Measurements from ENCODE around the gene FAM168A.

The FAM168A gene

DNA sequence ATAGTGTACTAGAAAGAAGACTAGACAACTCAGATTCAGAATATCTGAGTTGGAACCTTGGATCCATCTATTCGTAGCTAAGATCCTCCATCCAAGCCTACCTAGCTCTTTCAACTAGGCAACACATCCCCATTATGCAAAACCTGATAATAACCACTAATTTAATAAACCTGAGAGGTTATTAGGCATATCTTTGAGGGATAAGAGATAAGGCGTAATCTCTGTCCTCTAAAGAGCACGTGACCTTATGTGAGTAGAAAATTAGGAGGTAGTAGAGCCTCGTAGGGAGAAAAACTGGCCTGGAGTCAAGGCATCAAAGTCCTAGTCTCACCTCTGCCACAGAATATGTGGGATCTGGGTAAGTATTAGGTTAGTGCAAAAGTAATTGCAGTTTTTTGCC lies 87.8 kb downstream of the FAM168A start:
- intact Hi-C loops (cut with micrococcal nuclease), result no loop called here
- peaks cover 15% of the 10 kb centered on the region for H3K4me1 Mint-ChIP-seq (ENCODE audit: low read depth)
- no peaks in the 10 kb centered on the region for H3K27me3 Mint-ChIP-seq
- peaks cover 7% of the 10 kb centered on the region for H3K36me3 Mint-ChIP-seq (ENCODE audit: low read depth)
- H3K27ac Mint-ChIP-seq, result no peak overlapping the region
- H3K4me3 Mint-ChIP-seq, result no peak overlapping the region
- H3K9me3 Mint-ChIP-seq, result no peaks in the 10 kb centered on the region

DNA sequence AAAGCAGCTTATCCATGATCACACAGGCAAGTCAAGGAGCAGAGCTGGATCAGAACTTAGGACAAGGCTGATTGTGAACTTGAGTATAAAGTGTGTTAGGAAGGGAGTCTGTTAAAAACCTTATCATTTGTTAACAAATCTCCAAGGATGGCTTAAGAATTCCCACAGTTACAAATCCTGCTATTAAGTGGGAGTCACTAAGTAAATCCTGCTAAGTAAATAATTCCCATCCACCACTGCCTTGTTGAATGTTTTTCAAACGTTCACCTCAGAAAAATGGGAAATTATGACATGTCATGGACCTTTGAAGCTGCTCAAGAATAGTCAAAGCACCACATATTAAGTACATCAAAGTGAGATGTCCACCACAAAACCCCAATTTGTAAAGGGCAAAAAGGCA lies 88.7 kb downstream of the FAM168A start:
- no peaks in the 10 kb centered on the region for H3K9me3 Mint-ChIP-seq

DNA sequence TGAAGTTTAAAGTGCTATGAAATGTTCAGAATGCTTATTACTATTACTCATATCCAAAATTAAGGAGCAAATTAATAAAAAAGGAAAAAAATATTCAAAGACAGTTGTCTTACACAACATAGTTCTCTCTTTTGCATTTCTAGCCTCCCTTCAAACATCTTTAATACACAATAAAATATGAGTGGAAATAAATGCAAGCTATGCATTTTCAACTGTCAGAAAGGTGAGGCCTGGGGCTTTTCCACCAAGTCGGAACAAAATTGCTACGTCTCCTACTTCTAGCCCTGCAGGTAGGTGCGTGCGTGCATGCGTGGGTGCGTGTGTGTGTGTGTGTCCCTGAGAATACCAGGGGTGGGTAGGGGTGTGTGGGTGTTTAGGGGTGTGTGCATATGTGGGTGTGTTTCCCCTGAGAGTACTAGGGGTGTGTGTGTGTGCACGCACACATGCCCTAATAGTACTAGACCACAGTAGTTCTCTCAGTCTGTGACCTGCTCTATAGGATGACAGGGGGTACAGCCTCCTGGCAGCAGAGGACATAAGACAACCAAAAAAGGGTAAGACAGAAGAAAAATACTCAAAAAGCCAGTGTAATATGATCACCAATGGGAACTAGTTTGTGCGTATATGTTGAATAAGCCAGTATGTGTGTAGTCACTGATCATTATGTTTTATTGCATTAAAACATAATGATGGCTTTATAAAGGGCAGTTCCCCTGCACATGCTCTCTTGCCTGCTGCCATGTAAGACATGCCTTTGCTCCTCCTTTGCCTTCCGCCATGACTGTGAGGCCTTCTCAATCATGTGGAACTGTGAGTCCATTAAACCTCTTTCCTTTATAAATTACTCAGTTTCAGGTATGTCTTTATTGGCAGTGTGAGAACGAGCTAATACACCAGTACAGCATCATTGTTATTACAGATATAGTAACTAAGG lies 89.4 kb downstream of the FAM168A start:
- Mint-ChIP-seq H3K4me3 (no peak overlapping the region), H3K27ac (no peak overlapping the region), H3K27me3 (no peaks in the 10 kb centered on the region), H3K36me3 (ENCODE audit: low read depth) (peaks cover 10% of the 10 kb centered on the region), H3K9me3 (no peaks in the 10 kb centered on the region), H3K4me1 (ENCODE audit: low read depth) (peaks cover 20% of the 10 kb centered on the region)
- intact Hi-C loops (cut with micrococcal nuclease), result no loop called here

More for the DNA sequence above, 88.7 kb downstream of the FAM168A start:
- intact Hi-C loops (cut with micrococcal nuclease), result no loop called here
- no peaks in the 10 kb centered on the region for H3K27me3 Mint-ChIP-seq
- H3K27ac Mint-ChIP-seq, result no peak overlapping the region
- peaks cover 4% of the 10 kb centered on the region for H3K36me3 Mint-ChIP-seq (ENCODE audit: low read depth)
- no peak overlapping the region for H3K4me3 Mint-ChIP-seq
- H3K4me1 Mint-ChIP-seq (ENCODE audit: low read depth), result peaks cover 15% of the 10 kb centered on the region

DNA sequence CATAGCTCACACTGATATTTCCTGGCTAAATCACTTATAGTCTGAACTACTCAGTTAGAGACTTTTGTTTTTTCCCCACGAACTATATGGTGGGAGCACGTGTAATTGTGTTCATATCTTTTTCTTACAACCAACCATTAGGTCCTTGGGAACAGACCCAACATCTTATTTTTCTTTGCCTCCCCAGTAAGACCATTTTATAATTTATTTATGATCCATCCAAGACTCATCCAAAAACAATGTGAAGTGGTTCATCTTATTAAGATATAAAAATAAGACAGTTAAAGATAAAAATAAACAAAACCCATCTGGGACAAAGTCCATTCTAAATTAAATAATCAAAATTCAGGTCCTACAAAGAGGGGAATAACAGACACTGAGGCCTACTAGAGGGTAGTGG lies 90.8 kb downstream of the FAM168A start:
- Mint-ChIP-seq H3K9me3 (no peaks in the 10 kb centered on the region), H3K27me3 (no peaks in the 10 kb centered on the region), H3K36me3 (ENCODE audit: low read depth) (peaks cover 10% of the 10 kb centered on the region), H3K4me1 (ENCODE audit: low read depth) (peaks cover 34% of the 10 kb centered on the region), H3K4me3 (no peak overlapping the region), H3K27ac (no peak overlapping the region)
- intact Hi-C loops (cut with micrococcal nuclease), result no loop called here

DNA sequence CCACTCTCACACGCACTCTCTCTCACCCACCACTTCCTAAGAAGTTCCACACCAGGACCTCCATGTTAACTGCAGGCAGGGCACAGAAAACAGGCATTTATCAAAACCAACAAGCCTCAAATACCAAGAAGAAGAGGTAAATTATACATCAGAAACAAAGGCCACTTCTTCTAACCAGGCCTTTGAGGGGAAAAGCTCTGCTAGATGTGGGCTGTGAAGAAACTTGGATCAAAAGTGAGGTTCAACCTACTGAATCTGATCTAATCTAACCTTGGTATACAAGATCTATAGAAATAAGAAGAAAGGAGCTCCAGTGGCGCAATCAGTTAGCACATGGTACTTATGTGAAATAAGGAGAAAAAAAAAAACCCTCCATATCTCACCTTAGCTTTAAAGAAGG lies 91.9 kb downstream of the FAM168A start:
- no peak overlapping the region for H3K27ac Mint-ChIP-seq
- no peaks in the 10 kb centered on the region for H3K9me3 Mint-ChIP-seq

DNA sequence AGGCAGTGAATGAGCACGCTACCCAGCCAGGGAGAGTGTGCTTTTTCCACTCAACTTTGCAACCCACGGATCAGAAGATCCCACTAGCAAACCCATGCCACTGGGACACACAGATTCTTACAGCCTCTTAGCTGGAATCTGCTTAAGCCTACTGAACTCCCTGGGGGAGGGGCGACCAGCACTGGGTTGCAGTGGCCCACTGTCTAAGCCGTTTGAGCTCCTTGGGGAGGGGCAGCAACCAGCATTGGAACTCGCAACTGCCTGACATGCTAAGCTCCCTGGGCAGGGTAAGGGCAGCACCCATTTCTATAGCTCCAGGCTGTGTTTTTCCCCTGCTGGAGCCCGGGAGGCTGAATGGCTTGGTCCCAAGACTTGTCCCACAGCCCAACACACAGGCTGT lies 99.6 kb downstream of the FAM168A start:
- Mint-ChIP-seq H3K9me3 (peaks cover 9% of the 10 kb centered on the region), H3K4me3 (no peak overlapping the region)
- intact Hi-C loops (cut with micrococcal nuclease), result loop anchor here (10.0 kb wide), 1 partner anchor 74 kb away; no protein-coding TSS in a partner anchor

More for the DNA sequence above, 91.9 kb downstream of the FAM168A start:
- peaks cover 44% of the 10 kb centered on the region for H3K4me1 Mint-ChIP-seq (ENCODE audit: low read depth)
- H3K4me3 Mint-ChIP-seq, result no peak overlapping the region
- no peaks in the 10 kb centered on the region for H3K27me3 Mint-ChIP-seq
- H3K36me3 Mint-ChIP-seq (ENCODE audit: low read depth), result peaks cover 10% of the 10 kb centered on the region
- intact Hi-C loops (cut with micrococcal nuclease), result no loop called here

DNA sequence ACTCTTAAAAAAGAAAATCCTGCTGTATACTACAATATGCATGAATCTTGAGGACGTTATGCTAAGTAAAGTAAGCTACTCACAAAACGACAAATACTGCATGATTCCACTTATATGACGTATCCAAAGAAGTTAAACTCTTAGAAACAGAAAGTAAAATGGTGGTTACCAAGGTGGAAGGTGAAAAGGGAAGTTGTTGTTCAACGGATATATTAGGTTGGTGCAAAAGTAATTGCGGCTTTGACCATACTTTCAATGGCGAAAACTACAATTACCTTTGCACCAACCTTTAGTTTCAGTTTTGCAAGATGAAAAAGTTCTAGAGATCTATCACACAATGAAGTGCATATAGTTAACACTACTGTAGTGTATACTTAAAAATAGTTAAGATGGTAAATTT lies 101.8 kb downstream of the FAM168A start:
- peaks cover 9% of the 10 kb centered on the region for H3K9me3 Mint-ChIP-seq
- no peak overlapping the region for H3K4me3 Mint-ChIP-seq
- peak overlapping the region; percentile 85 for H3K27ac Mint-ChIP-seq
- no peaks in the 10 kb centered on the region for H3K27me3 Mint-ChIP-seq
- peaks cover 75% of the 10 kb centered on the region for H3K4me1 Mint-ChIP-seq (ENCODE audit: low read depth)
- H3K36me3 Mint-ChIP-seq (ENCODE audit: low read depth), result peaks cover 21% of the 10 kb centered on the region
- intact Hi-C loops (cut with micrococcal nuclease), result loop anchor here (10.0 kb wide), 1 partner anchor 71 kb away; no protein-coding TSS in a partner anchor

More for the DNA sequence above, 99.6 kb downstream of the FAM168A start:
- Mint-ChIP-seq H3K36me3 (ENCODE audit: low read depth) (peaks cover 17% of the 10 kb centered on the region), H3K4me1 (ENCODE audit: low read depth) (peaks cover 80% of the 10 kb centered on the region), H3K27ac (no peak overlapping the region), H3K27me3 (no peaks in the 10 kb centered on the region)

DNA sequence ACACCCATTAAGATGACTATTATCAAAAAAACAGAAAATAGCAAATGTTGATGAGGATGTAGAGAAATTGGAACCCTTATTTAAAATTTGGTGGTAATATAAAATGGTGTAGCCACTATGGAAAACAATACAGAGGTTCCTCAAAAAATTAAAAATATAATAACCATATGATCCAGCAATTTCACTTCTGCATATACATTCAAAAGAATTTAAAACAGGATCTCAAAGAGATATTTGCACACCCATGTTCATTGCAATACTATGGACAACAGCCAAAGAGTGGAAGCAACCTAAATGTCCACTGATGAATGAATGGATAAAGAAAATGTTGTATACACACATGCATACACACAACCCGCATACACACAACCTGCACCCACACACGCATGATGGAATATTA lies 102.2 kb downstream of the FAM168A start:
- Mint-ChIP-seq H3K36me3 (ENCODE audit: low read depth) (peaks cover 21% of the 10 kb centered on the region), H3K27ac (peak overlapping the region; percentile 85), H3K4me1 (ENCODE audit: low read depth) (peaks cover 75% of the 10 kb centered on the region), H3K4me3 (no peak overlapping the region), H3K27me3 (no peaks in the 10 kb centered on the region), H3K9me3 (peaks cover 9% of the 10 kb centered on the region)
- intact Hi-C loops (cut with micrococcal nuclease), result loop anchor here (10.0 kb wide), 1 partner anchor 71 kb away; no protein-coding TSS in a partner anchor

DNA sequence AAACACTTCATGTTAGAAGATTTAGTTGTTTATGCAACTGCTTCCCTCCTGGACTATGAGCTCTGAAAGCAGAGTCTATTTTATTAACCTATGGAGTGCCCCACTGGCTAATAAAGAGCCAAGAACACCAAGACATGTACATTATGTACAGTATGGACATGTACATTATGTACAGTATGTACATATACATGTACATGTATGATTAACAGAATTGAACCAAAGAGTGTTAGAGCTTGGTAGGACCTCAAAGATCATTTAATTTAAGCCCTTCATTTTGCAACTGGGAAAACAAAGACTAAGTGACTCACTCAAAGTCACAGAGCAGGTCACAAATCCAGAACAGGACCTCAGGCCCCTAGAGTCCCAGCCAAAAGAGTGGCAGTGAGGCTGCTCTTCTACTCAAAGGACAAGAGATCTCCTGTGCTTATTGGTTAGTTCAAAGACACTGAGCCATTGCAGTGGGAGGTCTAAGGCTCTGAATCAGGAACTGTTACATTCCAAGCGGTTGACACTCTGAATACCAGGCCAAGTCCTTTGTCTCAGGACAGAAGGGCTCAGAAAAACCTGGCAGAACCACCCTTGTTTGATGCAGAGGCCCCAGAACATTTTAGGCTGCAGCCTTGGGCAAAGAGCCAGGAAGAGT lies 103.8 kb downstream of the FAM168A start:
- H3K4me3 Mint-ChIP-seq, result no peak overlapping the region

DNA sequence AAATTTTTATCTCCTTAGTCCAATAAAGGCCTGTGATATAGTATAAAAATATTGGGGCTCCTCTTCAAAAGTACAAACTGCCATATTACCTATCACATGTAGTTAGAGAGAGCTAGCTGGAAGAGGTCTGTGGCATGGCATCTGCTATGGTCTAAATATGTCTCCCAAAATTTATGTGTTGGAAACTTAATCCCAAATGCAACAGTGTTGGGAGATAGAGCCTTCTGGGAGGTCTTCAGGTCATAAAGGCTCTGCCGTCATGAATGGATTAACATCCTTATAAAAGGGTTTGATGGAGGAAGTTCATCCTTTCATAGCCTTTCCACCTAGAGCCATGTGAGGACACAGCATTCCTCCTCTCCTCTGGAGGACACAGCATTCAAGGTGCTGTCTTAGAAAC lies 116.3 kb downstream of the FAM168A start:
- no peak overlapping the region for H3K27ac Mint-ChIP-seq
- H3K4me1 Mint-ChIP-seq (ENCODE audit: low read depth), result peaks cover 13% of the 10 kb centered on the region
- H3K4me3 Mint-ChIP-seq, result no peak overlapping the region
- intact Hi-C loops (cut with micrococcal nuclease), result no loop called here
- no peaks in the 10 kb centered on the region for H3K27me3 Mint-ChIP-seq
- H3K9me3 Mint-ChIP-seq, result peaks cover 13% of the 10 kb centered on the region
- peaks cover 11% of the 10 kb centered on the region for H3K36me3 Mint-ChIP-seq (ENCODE audit: low read depth)

More for the DNA sequence above, 103.8 kb downstream of the FAM168A start:
- Mint-ChIP-seq H3K9me3 (peaks cover 9% of the 10 kb centered on the region), H3K4me1 (ENCODE audit: low read depth) (peaks cover 60% of the 10 kb centered on the region), H3K36me3 (ENCODE audit: low read depth) (peaks cover 21% of the 10 kb centered on the region), H3K27me3 (no peaks in the 10 kb centered on the region), H3K27ac (peak overlapping the region; percentile 85)
- intact Hi-C loops (cut with micrococcal nuclease), result loop anchor here (10.0 kb wide), 1 partner anchor 69 kb away; no protein-coding TSS in a partner anchor

DNA sequence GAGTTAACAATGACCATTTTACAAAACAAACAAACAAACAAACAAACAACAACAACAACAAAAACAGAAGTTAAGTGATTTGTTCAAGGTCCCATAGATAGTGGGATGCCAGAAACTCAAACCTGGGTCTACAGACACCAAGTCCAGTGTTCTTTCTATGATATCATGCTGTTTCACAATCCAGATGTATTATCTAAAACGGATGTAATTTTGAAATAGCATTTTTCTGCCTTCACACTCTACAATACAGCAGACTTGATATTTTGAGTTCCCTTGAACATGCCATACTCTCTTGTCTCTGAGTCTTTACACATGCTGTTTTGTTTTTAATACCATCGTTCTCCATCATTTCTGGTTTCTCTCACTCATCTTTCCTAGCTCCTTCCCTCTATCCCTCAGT lies 117.2 kb downstream of the FAM168A start:
- Mint-ChIP-seq H3K27ac (no peak overlapping the region), H3K36me3 (ENCODE audit: low read depth) (peaks cover 14% of the 10 kb centered on the region), H3K27me3 (no peaks in the 10 kb centered on the region), H3K4me1 (ENCODE audit: low read depth) (peaks cover 16% of the 10 kb centered on the region), H3K4me3 (no peak overlapping the region), H3K9me3 (peaks cover 17% of the 10 kb centered on the region)
- intact Hi-C loops (cut with micrococcal nuclease), result no loop called here

DNA sequence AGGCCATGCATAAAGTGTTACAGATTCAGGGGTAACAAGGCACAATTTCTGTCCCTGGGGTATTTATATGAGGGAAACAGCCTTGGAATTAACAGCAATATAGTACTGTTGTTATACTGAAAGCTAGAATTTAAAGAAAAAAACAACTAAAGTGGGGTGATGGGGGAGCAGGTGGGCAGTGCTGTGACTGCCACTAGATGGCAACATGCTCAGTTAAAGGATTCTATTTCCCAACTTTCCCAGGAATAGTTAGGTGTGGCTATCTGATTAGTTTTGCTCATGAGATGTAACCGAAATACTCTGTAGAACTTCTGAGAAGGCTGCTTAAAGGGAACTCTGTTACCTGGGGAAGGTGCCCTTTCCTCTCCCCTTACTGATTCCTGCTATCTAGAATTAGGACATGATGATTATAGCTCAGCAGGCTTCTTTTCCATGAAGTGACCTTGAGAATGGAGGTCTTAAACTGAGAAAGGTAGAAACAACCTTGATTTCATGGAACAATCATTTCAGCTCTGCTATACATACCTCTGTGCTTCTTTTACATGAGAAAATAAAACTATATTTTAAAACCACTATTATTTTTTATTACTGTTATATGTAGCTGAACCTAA lies 119.1 kb downstream of the FAM168A start:
- H3K27me3 Mint-ChIP-seq, result no peaks in the 10 kb centered on the region
- peaks cover 14% of the 10 kb centered on the region for H3K36me3 Mint-ChIP-seq (ENCODE audit: low read depth)
- H3K27ac Mint-ChIP-seq, result no peak overlapping the region
- peaks cover 17% of the 10 kb centered on the region for H3K9me3 Mint-ChIP-seq
- peaks cover 18% of the 10 kb centered on the region for H3K4me1 Mint-ChIP-seq (ENCODE audit: low read depth)
- H3K4me3 Mint-ChIP-seq, result no peak overlapping the region
- intact Hi-C loops (cut with micrococcal nuclease), result loop anchor here (5.0 kb wide), 1 partner anchor 183 kb away; no protein-coding TSS in a partner anchor

DNA sequence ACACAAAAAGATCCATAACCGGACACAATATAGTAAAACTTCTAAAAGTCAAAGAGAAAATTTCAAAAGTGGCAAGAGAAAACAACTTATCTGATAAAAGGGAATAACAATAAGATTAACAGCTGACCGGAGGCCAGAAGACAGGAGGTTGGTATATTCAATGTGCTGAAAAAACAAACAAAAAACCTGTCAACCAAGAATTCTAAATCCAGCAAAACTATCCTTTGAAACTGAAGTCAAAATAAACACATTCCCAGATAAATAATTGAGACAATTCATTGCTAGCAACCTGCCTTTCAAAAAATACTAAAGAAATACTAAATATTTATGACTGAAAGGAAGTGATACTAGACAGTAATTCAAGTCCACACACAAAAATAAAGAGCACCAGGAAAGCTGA lies 120.4 kb downstream of the FAM168A start:
- Mint-ChIP-seq H3K9me3 (peaks cover 17% of the 10 kb centered on the region), H3K27me3 (no peaks in the 10 kb centered on the region), H3K4me1 (ENCODE audit: low read depth) (peaks cover 23% of the 10 kb centered on the region), H3K27ac (no peak overlapping the region), H3K4me3 (no peak overlapping the region), H3K36me3 (ENCODE audit: low read depth) (peaks cover 14% of the 10 kb centered on the region)
- intact Hi-C loops (cut with micrococcal nuclease), result loop anchor here (5.0 kb wide), 1 partner anchor 185 kb away; no protein-coding TSS in a partner anchor
